WI38 (cell line): ENCODE results near the gene CAND1.

Experiments
- H3K4me3 ChIP-seq: 2 replicates; pipeline ENCODE4 v1.5.1; 2011; ENCODE audit warnings: low read depth, mild to moderate bottlenecking, control low read depth, low read length
- TF ChIP-seq, protein P1 (sequence below): IDR thresholded peaks from 2 replicates; pipeline ENCODE4 v1.5.1; 2012; ENCODE audit warnings: low read depth, mild to moderate bottlenecking, control low read depth, low read length

CAND1 gene

GRCh38 chr12:67319936-67320335 lies 50.8 kb downstream of the CAND1 start:
- TF ChIP-seq, protein P1, sequence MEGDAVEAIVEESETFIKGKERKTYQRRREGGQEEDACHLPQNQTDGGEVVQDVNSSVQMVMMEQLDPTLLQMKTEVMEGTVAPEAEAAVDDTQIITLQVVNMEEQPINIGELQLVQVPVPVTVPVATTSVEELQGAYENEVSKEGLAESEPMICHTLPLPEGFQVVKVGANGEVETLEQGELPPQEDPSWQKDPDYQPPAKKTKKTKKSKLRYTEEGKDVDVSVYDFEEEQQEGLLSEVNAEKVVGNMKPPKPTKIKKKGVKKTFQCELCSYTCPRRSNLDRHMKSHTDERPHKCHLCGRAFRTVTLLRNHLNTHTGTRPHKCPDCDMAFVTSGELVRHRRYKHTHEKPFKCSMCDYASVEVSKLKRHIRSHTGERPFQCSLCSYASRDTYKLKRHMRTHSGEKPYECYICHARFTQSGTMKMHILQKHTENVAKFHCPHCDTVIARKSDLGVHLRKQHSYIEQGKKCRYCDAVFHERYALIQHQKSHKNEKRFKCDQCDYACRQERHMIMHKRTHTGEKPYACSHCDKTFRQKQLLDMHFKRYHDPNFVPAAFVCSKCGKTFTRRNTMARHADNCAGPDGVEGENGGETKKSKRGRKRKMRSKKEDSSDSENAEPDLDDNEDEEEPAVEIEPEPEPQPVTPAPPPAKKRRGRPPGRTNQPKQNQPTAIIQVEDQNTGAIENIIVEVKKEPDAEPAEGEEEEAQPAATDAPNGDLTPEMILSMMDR, result no peak
- H3K4me3 ChIP-seq, result no peak overlapping the region

GRCh38 chr12:67320614-67321295 lies 51.6 kb downstream of the CAND1 start:
- TF ChIP-seq, protein P1, result no peak
- H3K4me3 ChIP-seq, result no peak overlapping the region

GRCh38 chr12:67322580-67322979 lies 53.4 kb downstream of the CAND1 start:
- TF ChIP-seq, protein P1, result no peak
- H3K4me3 ChIP-seq, result no peak overlapping the region

GRCh38 chr12:67323007-67323406 lies 53.8 kb downstream of the CAND1 start:
- no peak overlapping the region for H3K4me3 ChIP-seq
- TF ChIP-seq, protein P1, result no peak

DNA sequence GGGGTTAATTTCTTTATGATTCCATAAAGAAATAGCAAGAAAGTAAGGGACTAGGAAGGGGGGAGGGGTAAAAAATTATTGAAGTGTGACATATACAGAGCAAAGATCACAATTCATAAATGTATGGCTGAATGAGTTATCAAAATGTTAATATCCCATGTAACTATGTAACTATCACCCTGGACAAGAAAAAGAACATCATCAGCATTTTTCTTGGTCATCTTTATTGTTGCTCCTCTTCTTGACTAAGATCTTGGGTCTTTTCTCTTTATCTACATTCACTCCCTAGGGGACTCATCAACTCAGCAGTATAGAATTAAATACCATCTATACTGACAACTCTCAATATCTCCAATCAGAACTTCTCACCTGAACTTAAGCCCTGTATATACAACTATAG lies 57.5 kb downstream of the CAND1 start:
- TF ChIP-seq, protein P1, result no peak
- no peak overlapping the region for H3K4me3 ChIP-seq

DNA sequence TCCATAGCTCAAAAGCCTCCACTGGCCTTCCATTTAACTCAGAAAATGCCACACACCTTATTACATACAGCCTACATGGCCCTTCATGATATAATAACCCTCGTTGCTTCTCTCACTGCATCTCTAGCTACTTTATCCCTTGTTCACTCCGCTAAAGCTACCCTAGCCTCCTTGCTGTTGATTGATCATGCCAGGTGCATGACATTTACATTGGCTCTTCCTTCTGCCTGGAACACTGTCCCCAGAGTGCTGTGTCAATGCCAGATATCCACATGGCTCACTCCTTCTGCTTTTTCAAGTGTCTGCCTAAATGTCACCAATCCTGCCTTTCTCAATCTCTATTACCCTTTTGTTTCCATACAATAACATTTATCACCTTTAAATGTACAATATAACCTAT lies 58.3 kb downstream of the CAND1 start:
- TF ChIP-seq, protein P1, result no peak
- no peak overlapping the region for H3K4me3 ChIP-seq

DNA sequence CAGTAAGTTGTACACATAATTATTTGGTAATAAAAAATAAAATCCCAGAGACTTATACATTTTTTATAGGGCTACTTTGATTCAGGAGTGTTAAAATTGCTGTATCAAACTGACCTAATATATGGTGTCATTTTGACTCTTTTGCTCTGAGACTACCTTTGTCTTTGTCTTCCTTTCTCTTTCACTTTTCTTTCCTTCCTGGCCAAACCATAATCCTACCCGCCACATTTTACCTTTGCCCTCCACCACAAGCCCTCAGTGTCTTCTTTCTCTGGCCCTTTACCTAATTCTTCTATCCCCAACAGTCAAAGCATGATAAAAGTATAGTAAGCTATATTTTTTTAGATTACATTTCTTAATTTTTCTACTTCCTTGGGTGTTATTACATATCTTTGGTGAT lies 62.0 kb downstream of the CAND1 start:
- TF ChIP-seq, protein P1, result no peak

More for the DNA sequence above, 62.0 kb downstream of the CAND1 start:
- no peak overlapping the region for H3K4me3 ChIP-seq
